ENCODE measurements around the gene SLC4A4.

- TF ChIP-seq CTCF (IDR thresholded peaks at IDR 0.05; ENCODE audit: low read depth, low read length) (no peak), POLR2A (IDR thresholded peaks at IDR 0.05; ENCODE audit: extremely low read depth, insufficient read length) (no peak)
Observed at GRCh38 chr4:71426381-71427042, 87.7 kb downstream of the SLC4A4 start.
